Raji (cell line): Measurements from ENCODE around the gene RSRC1.

Source experiments
- POLR2A ChIP-seq: IDR thresholded peaks from 2 replicates; pipeline ENCODE4 v1.6.1; 2011; ENCODE audit warnings: low read depth, low read length, control low read depth; ENCODE audit not compliant: insufficient read depth

The RSRC1 gene

GRCh38 chr3:158244274-158244673 lies 134.4 kb downstream of the RSRC1 start:
- TF ChIP-seq POLR2A = no peak

- no peak for TF ChIP-seq POLR2A
These were observed 137.4 kb downstream of the RSRC1 start for GRCh38 chr3:158247288-158247687.

GRCh38 chr3:158248261-158248660 lies 138.4 kb downstream of the RSRC1 start:
- no peak for TF ChIP-seq POLR2A

- TF ChIP-seq POLR2A = no peak
These were observed 139.3 kb downstream of the RSRC1 start for GRCh38 chr3:158249183-158249582.

- no peak for TF ChIP-seq POLR2A
These were observed 148.7 kb downstream of the RSRC1 start for GRCh38 chr3:158258619-158259018.

- no peak for TF ChIP-seq POLR2A
These were observed 150.5 kb downstream of the RSRC1 start for GRCh38 chr3:158260392-158260791.

- TF ChIP-seq POLR2A = no peak
These were observed 151.6 kb downstream of the RSRC1 start for GRCh38 chr3:158261371-158261991.

GRCh38 chr3:158264894-158265293 lies 155.0 kb downstream of the RSRC1 start:
- TF ChIP-seq POLR2A = no peak

- TF ChIP-seq POLR2A = no peak
These were observed 157.1 kb downstream of the RSRC1 start for GRCh38 chr3:158267015-158267414.

- no peak for TF ChIP-seq POLR2A
These were observed 160.1 kb downstream of the RSRC1 start for GRCh38 chr3:158269942-158270341.

- no peak for TF ChIP-seq POLR2A
These were observed 162.2 kb downstream of the RSRC1 start for GRCh38 chr3:158272081-158272480.

- no peak for TF ChIP-seq POLR2A
These were observed 163.8 kb downstream of the RSRC1 start for GRCh38 chr3:158273656-158274055.

- no peak for TF ChIP-seq POLR2A
These were observed 168.3 kb downstream of the RSRC1 start for GRCh38 chr3:158278187-158278586.

GRCh38 chr3:158279609-158280008 lies 169.7 kb downstream of the RSRC1 start:
- TF ChIP-seq POLR2A = no peak

GRCh38 chr3:158295771-158296170 lies 185.9 kb downstream of the RSRC1 start:
- TF ChIP-seq POLR2A = no peak

- no peak for TF ChIP-seq POLR2A
These were observed 188.1 kb downstream of the RSRC1 start for GRCh38 chr3:158297940-158298339.

- no peak for TF ChIP-seq POLR2A
These were observed 198.5 kb downstream of the RSRC1 start for GRCh38 chr3:158308236-158308928.
